ENCODE data around the gene CAB39. TPM values are rescaled to one million over a fixed set of nuclear protein-coding genes. Genes with fewer than 3 reads are reported as not detected.

Gene CAB39
- total and polyA plus RNA-seq, 2 of the 8 experiments (the other 6 are each of a cell fraction or from before 2014, with no cell fraction given) = 16.4 to 50.5 TPM

GRCh38 chr2:230738924-230739323, 26.3 kb downstream of the CAB39 start:
- Histone ChIP-seq H3K4ac (replicated peaks; ENCODE audit: insufficient read length, low read depth, low read length) (no peak overlapping the region), H3K27me3 (replicated peaks in 1 of 4; ENCODE audit: control insufficient read depth in 3 of 4, extremely low read depth in 1 of 4, insufficient read depth in 3 of 4, low read length in 3 of 4) (no peaks in the 10 kb centered on the region), H3K9me3 (ENCODE audit: insufficient read depth in 2 of 2, low read depth in 1 of 2, low read length in 1 of 2) (no peaks in the 10 kb centered on the region), H3K23ac (ENCODE audit: insufficient read length) (no peak overlapping the region), H3K56ac (replicated peaks; ENCODE audit: insufficient read length, low read depth, low read length) (no peak overlapping the region), H3K79me1 (ENCODE audit: low read depth, low read length) (peaks cover 7% of the 10 kb centered on the region), H3K4me3 (ENCODE audit: extremely low read depth in 1 of 4, insufficient read depth in 2 of 4, low read depth in 3 of 4, low read length in 4 of 4) (no peak overlapping the region), H4K8ac (ENCODE audit: extremely low read depth, insufficient read depth, low read length) (no peak overlapping the region), H4K5ac (ENCODE audit: insufficient read length, low read depth, low read length) (no peak overlapping the region), H3K4me2 (ENCODE audit: insufficient read depth in 1 of 2, low read depth in 2 of 2, low read length in 2 of 2) (no peak overlapping the region), H3K9ac (replicated peaks in 1 of 4; ENCODE audit: extremely low read depth in 1 of 4, low read depth in 3 of 4, low read length in 3 of 4) (no peak overlapping the region), H2AK5ac (ENCODE audit: low read depth, low read length) (no peak overlapping the region), H4K91ac (replicated peaks; ENCODE audit: insufficient read length, low read length) (no peak overlapping the region), H3K23me2 (ENCODE audit: low read depth, low read length) (no peaks in the 10 kb centered on the region), H2BK20ac (ENCODE audit: low read length) (no peak overlapping the region), H3K36me3 (ENCODE audit: control insufficient read depth in 2 of 4, insufficient read depth in 4 of 4, low read length in 3 of 4) (no peaks in the 10 kb centered on the region), H2BK120ac (replicated peaks; ENCODE audit: low read depth, low read length) (no peak overlapping the region), H3K27ac (ENCODE audit: low read depth, low read length) (no peak overlapping the region), H2BK5ac (ENCODE audit: low read depth, low read length) (no peak overlapping the region), H3K14ac (ENCODE audit: insufficient read length) (no peak overlapping the region), H2AFZ (ENCODE audit: low read length) (no peak overlapping the region), H2BK15ac (ENCODE audit: low read length) (no peak overlapping the region), H3K18ac (ENCODE audit: extremely low read depth, low read length) (no peak overlapping the region), H3K79me2 (ENCODE audit: control insufficient read depth in 1 of 2, insufficient read depth in 2 of 2, low read length in 2 of 2) (peaks cover 4 to 82% of the 10 kb centered on the region in 2 experiments), H2BK12ac (ENCODE audit: low read depth, low read length) (no peak overlapping the region), H3K4me1 (replicated peaks in 1 of 4; ENCODE audit: control insufficient read depth in 3 of 4, insufficient read depth in 4 of 4, low read length in 3 of 4) (peaks cover 0 to 2% (median 1%) of the 10 kb centered on the region in 4 experiments; a peak in 2 of 7 replicates), H4K20me1 (replicated peaks in 1 of 2; ENCODE audit: control insufficient read depth in 1 of 2, insufficient read depth in 2 of 2, low read length in 2 of 2) (peaks cover 1 to 2% of the 10 kb centered on the region in 2 experiments)
- FAIRE-seq (no peak), DNase-seq (ENCODE audit: low read depth in 1 of 2, low spot score in 2 of 2) (no peak)
- ChIA-PET POLR2A (ENCODE audit: partially characterized antibody) (no interaction called here), CTCF (ENCODE audit: partially characterized antibody) (interaction anchor here (1.1 to 2.6 kb wide), 2 partner anchors 18 to 59 kb away, joined by 3 to 8 read pairs; no protein-coding TSS in a partner anchor)
- WGBS, 2 experiments (ENCODE audit: extremely low coverage in 1 of 2, insufficient coverage in 1 of 2, insufficient read length in 1 of 2, insufficient replicate concordance in 2 of 2, low coverage in 1 of 2, low lambda C conversion rate in 2 of 2, missing lambda C conversion rate in 1 of 2) = 89% methylated on average over 2 of the region's 2 CpGs; no CpG with 5 or more reads in 1 of the 2 experiments
- TF ChIP-seq RXRA (IDR thresholded peaks at IDR 0.05; ENCODE audit: insufficient read depth, low read depth, low read length) (no peak), BACH1 (IDR thresholded peaks at IDR 0.05; ENCODE audit: low read length) (no peak), POLR2AphosphoS5 (IDR thresholded peaks at IDR 0.05; ENCODE audit: low read depth, low read length) (no peak), NANOG (IDR thresholded peaks at IDR 0.05; ENCODE audit: insufficient read depth, low read depth, low read length, poor library complexity, severe bottlenecking) (no peak), SAP30 (IDR thresholded peaks at IDR 0.05; ENCODE audit: insufficient read depth, insufficient replicate concordance, low read length) (no peak), CHD1 (IDR thresholded peaks at IDR 0.05; ENCODE audit: low read depth, low read length) (no peak), HDAC6 (IDR thresholded peaks at IDR 0.05; ENCODE audit: low read depth, low read length) (no peak), NRF1 (IDR thresholded peaks at IDR 0.05; ENCODE audit: low read depth, low read length) (no peak), GTF2F1 (IDR thresholded peaks at IDR 0.05; ENCODE audit: borderline replicate concordance, low read depth, low read length) (no peak), TAF1 (IDR thresholded peaks at IDR 0.05; ENCODE audit: low read depth, low read length) (no peak), TEAD4 (IDR thresholded peaks at IDR 0.05; ENCODE audit: low read depth, low read length) (no peak), EP300 (IDR thresholded peaks at IDR 0.05; ENCODE audit: borderline replicate concordance in 1 of 2, low read depth in 2 of 2, low read length in 2 of 2) (no peak), ATF2 (IDR thresholded peaks at IDR 0.05; ENCODE audit: low read length) (no peak)

Data from H1 (cell line).